Epithelial cell of esophagus (primary cell): Measurements from ENCODE around the gene GRIA4.
A peak's percentile ranks its signal among the peaks of the same experiment; 100 is the strongest.

ENCODE experiments used
- DNase-seq: peaks from one replicate; pipeline ENCODE4 v3.0.0; 2010; ENCODE audit warnings: low read depth
- H3K4me3 ChIP-seq: 2 replicates; pipeline ENCODE4 v1.5.1; 2011; ENCODE audit warnings: mild to moderate bottlenecking, low read length, control low read depth
- CTCF ChIP-seq: IDR thresholded peaks from 2 replicates; pipeline ENCODE4 v1.5.1; 2011; ENCODE audit warnings: low read depth, mild to moderate bottlenecking, low read length, control low read depth, inconsistent platforms; ENCODE audit not compliant: insufficient read depth; ENCODE audit errors: missing control alignments

Gene GRIA4

GRCh38 chr11:105860105-105860504 lies 250.2 kb downstream of the GRIA4 start:
- DNase-seq: no peak
- TF ChIP-seq CTCF: no peak
- no peak overlapping the region for H3K4me3 ChIP-seq

- DNase-seq: peak; percentile 33
- H3K4me3 ChIP-seq: no peak overlapping the region
- TF ChIP-seq CTCF: peak; percentile 50
Measured at GRCh38 chr11:105861225-105861624, 251.4 kb downstream of the GRIA4 start.

GRCh38 chr11:105862736-105863367 lies 253.0 kb downstream of the GRIA4 start:
- peak; percentile 68 for TF ChIP-seq CTCF
- H3K4me3 ChIP-seq: no peak overlapping the region
- DNase-seq: peak; percentile 64

- no peak for DNase-seq
- H3K4me3 ChIP-seq: no peak overlapping the region
- TF ChIP-seq CTCF: no peak
Measured at GRCh38 chr11:105863523-105863922, 253.7 kb downstream of the GRIA4 start.

GRCh38 chr11:105867742-105868141 lies 257.9 kb downstream of the GRIA4 start:
- peak; percentile 78 for DNase-seq
- no peak for TF ChIP-seq CTCF
- H3K4me3 ChIP-seq: no peak overlapping the region

- DNase-seq: no peak
- no peak overlapping the region for H3K4me3 ChIP-seq
- no peak for TF ChIP-seq CTCF
Measured at GRCh38 chr11:105868762-105869285, 259.0 kb downstream of the GRIA4 start.

GRCh38 chr11:105870516-105871113 lies 260.7 kb downstream of the GRIA4 start:
- no peak for DNase-seq
- no peak overlapping the region for H3K4me3 ChIP-seq
- no peak for TF ChIP-seq CTCF
